ENCODE measurements around the gene NOCT. TPM values are rescaled to one million over a fixed set of nuclear protein-coding genes. Genes with fewer than 3 reads are reported as not detected.
A peak's percentile ranks its signal among the peaks of the same experiment; 100 is the strongest.

NOCT gene
- total and polyA plus RNA-seq, 2 experiments from 2014 or later = 16.0 to 76.6 TPM

DNA sequence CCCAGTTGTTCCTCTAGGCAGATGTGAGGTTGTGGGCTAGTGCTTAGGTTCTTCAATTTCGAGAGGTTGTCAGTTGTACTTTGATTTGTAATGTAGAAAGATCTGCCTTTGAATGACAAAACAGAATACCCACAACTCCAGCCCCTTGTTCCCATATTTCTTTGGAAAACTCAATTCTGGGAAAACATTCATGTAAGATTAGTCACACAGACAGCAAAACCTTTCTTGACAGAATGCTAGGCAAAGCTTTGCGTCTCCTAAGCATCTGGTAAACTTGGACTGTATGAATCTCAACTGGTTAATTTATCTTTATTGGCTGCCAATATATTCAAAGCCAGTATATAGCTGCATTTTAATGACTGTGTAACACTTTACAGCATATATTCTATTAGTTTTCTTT, 34.9 kb downstream of the NOCT start:
- Mint-ChIP-seq H3K27ac (no peak overlapping the region; the same call in 1 of the 2 replicates), H3K4me3 (no peak overlapping the region), H3K4me1 (peaks cover 10% of the 10 kb centered on the region), H3K9me3 (no peaks in the 10 kb centered on the region), H3K36me3 (ENCODE audit: low read depth) (peaks cover 31% of the 10 kb centered on the region), H3K27me3 (ENCODE audit: insufficient read depth, low read depth, poor library complexity) (peaks cover 4% of the 10 kb centered on the region)
- ATAC-seq (peak; percentile 19; the same call in 1 of the 3 replicates), DNase-seq (ENCODE audit: low spot score) (no peak)
- Histone ChIP-seq H3K36me3 (ENCODE audit: insufficient read depth) (peaks cover 16% of the 10 kb centered on the region; the same call in 1 of the 2 replicates), H4K20me1 (replicated peaks; ENCODE audit: insufficient read depth) (peaks cover 34% of the 10 kb centered on the region; the same call in 1 of the 2 replicates), H3K9me2 (ENCODE audit: insufficient read depth) (no peaks in the 10 kb centered on the region), H3K27me3 (ENCODE audit: insufficient read depth) (no peaks in the 10 kb centered on the region), H3K79me2 (replicated peaks; ENCODE audit: insufficient read depth) (peaks cover 25% of the 10 kb centered on the region; the same call in 1 of the 2 replicates), H3F3A (replicated peaks; ENCODE audit: low read depth) (peaks cover 14% of the 10 kb centered on the region; the same call in 1 of the 2 replicates), H3K4me3 (no peak overlapping the region), H3K4me1 (ENCODE audit: insufficient read depth) (peaks cover 12% of the 10 kb centered on the region; the same call in 1 of the 2 replicates), H3K4me2 (no peak overlapping the region), H2AFZ (no peak overlapping the region), H3K27ac (ENCODE audit: low read depth) (no peak overlapping the region)
- TF ChIP-seq ZNF331 (CRISPR knock-in tag; IDR thresholded peaks at IDR 0.05; ENCODE audit: low read depth) (no peak), CREB1 (CRISPR knock-in tag; IDR thresholded peaks at IDR 0.05; ENCODE audit: low read depth) (no peak), EZH2phosphoT487 (IDR thresholded peaks at IDR 0.05; ENCODE audit: unreplicated experiment) (no peak), NANOG (IDR thresholded peaks at IDR 0.05; ENCODE audit: borderline replicate concordance) (no peak), STAT1 (IDR thresholded peaks at IDR 0.05; ENCODE audit: unreplicated experiment) (no peak), EZH2 (IDR thresholded peaks at IDR 0.05; ENCODE audit: low read depth, unreplicated experiment) (no peak), ZNF114 (CRISPR knock-in tag; IDR thresholded peaks at IDR 0.05) (no peak), POLR2AphosphoS5 (IDR thresholded peaks at IDR 0.05; ENCODE audit: low read depth) (no peak), JUNB (IDR thresholded peaks at IDR 0.05; ENCODE audit: unreplicated experiment) (no peak)
- TF ChIP-seq, protein P1, sequence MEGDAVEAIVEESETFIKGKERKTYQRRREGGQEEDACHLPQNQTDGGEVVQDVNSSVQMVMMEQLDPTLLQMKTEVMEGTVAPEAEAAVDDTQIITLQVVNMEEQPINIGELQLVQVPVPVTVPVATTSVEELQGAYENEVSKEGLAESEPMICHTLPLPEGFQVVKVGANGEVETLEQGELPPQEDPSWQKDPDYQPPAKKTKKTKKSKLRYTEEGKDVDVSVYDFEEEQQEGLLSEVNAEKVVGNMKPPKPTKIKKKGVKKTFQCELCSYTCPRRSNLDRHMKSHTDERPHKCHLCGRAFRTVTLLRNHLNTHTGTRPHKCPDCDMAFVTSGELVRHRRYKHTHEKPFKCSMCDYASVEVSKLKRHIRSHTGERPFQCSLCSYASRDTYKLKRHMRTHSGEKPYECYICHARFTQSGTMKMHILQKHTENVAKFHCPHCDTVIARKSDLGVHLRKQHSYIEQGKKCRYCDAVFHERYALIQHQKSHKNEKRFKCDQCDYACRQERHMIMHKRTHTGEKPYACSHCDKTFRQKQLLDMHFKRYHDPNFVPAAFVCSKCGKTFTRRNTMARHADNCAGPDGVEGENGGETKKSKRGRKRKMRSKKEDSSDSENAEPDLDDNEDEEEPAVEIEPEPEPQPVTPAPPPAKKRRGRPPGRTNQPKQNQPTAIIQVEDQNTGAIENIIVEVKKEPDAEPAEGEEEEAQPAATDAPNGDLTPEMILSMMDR (conservative IDR thresholded peaks at IDR 0.05; ENCODE audit: low read depth in 2 of 2) = no peak
- TF ChIP-seq, protein P2, sequence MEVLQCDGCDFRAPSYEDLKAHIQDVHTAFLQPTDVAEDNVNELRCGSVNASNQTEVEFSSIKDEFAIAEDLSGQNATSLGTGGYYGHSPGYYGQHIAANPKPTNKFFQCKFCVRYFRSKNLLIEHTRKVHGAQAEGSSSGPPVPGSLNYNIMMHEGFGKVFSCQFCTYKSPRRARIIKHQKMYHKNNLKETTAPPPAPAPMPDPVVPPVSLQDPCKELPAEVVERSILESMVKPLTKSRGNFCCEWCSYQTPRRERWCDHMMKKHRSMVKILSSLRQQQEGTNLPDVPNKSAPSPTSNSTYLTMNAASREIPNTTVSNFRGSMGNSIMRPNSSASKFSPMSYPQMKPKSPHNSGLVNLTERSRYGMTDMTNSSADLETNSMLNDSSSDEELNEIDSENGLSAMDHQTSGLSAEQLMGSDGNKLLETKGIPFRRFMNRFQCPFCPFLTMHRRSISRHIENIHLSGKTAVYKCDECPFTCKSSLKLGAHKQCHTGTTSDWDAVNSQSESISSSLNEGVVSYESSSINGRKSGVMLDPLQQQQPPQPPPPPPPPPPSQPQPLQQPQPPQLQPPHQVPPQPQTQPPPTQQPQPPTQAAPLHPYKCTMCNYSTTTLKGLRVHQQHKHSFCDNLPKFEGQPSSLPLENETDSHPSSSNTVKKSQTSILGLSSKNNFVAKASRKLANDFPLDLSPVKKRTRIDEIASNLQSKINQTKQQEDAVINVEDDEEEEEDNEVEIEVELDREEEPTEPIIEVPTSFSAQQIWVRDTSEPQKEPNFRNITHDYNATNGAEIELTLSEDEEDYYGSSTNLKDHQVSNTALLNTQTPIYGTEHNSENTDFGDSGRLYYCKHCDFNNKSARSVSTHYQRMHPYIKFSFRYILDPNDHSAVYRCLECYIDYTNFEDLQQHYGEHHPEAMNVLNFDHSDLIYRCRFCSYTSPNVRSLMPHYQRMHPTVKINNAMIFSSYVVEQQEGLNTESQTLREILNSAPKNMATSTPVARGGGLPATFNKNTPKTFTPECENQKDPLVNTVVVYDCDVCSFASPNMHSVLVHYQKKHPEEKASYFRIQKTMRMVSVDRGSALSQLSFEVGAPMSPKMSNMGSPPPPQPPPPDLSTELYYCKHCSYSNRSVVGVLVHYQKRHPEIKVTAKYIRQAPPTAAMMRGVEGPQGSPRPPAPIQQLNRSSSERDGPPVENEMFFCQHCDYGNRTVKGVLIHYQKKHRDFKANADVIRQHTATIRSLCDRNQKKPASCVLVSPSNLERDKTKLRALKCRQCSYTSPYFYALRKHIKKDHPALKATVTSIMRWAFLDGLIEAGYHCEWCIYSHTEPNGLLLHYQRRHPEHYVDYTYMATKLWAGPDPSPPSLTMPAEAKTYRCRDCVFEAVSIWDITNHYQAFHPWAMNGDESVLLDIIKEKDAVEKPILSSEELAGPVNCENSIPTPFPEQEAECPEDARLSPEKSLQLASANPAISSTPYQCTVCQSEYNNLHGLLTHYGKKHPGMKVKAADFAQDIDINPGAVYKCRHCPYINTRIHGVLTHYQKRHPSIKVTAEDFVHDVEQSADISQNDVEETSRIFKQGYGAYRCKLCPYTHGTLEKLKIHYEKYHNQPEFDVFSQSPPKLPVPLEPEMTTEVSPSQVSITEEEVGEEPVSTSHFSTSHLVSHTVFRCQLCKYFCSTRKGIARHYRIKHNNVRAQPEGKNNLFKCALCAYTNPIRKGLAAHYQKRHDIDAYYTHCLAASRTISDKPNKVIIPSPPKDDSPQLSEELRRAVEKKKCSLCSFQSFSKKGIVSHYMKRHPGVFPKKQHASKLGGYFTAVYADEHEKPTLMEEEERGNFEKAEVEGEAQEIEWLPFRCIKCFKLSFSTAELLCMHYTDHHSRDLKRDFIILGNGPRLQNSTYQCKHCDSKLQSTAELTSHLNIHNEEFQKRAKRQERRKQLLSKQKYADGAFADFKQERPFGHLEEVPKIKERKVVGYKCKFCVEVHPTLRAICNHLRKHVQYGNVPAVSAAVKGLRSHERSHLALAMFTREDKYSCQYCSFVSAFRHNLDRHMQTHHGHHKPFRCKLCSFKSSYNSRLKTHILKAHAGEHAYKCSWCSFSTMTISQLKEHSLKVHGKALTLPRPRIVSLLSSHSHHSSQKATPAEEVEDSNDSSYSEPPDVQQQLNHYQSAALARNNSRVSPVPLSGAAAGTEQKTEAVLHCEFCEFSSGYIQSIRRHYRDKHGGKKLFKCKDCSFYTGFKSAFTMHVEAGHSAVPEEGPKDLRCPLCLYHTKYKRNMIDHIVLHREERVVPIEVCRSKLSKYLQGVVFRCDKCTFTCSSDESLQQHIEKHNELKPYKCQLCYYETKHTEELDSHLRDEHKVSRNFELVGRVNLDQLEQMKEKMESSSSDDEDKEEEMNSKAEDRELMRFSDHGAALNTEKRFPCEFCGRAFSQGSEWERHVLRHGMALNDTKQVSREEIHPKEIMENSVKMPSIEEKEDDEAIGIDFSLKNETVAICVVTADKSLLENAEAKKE (CRISPR knock-in tag; IDR thresholded peaks at IDR 0.05) = no peak
- TF ChIP-seq, protein P3, sequence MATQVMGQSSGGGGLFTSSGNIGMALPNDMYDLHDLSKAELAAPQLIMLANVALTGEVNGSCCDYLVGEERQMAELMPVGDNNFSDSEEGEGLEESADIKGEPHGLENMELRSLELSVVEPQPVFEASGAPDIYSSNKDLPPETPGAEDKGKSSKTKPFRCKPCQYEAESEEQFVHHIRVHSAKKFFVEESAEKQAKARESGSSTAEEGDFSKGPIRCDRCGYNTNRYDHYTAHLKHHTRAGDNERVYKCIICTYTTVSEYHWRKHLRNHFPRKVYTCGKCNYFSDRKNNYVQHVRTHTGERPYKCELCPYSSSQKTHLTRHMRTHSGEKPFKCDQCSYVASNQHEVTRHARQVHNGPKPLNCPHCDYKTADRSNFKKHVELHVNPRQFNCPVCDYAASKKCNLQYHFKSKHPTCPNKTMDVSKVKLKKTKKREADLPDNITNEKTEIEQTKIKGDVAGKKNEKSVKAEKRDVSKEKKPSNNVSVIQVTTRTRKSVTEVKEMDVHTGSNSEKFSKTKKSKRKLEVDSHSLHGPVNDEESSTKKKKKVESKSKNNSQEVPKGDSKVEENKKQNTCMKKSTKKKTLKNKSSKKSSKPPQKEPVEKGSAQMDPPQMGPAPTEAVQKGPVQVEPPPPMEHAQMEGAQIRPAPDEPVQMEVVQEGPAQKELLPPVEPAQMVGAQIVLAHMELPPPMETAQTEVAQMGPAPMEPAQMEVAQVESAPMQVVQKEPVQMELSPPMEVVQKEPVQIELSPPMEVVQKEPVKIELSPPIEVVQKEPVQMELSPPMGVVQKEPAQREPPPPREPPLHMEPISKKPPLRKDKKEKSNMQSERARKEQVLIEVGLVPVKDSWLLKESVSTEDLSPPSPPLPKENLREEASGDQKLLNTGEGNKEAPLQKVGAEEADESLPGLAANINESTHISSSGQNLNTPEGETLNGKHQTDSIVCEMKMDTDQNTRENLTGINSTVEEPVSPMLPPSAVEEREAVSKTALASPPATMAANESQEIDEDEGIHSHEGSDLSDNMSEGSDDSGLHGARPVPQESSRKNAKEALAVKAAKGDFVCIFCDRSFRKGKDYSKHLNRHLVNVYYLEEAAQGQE (IDR thresholded peaks at IDR 0.05; ENCODE audit: unreplicated experiment) = no peak
- TF ChIP-seq, protein P4, sequence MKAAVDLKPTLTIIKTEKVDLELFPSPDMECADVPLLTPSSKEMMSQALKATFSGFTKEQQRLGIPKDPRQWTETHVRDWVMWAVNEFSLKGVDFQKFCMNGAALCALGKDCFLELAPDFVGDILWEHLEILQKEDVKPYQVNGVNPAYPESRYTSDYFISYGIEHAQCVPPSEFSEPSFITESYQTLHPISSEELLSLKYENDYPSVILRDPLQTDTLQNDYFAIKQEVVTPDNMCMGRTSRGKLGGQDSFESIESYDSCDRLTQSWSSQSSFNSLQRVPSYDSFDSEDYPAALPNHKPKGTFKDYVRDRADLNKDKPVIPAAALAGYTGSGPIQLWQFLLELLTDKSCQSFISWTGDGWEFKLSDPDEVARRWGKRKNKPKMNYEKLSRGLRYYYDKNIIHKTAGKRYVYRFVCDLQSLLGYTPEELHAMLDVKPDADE (IDR thresholded peaks at IDR 0.05) = no peak
